Endodermal cell (in vitro differentiated cells): ENCODE data around the gene SCD. TPM values are rescaled to one million over a fixed set of nuclear protein-coding genes. Genes with fewer than 3 reads are reported as not detected.

Source experiments
- DNase-seq: peaks from one replicate; pipeline ENCODE4 v3.0.0-alpha.2; 2017
- H3K27ac ChIP-seq: 2 replicates; pipeline ENCODE4 v1.5.1; 2013; ENCODE audit warnings: mild to moderate bottlenecking, low read depth, low read length, moderate library complexity
- H3K27me3 ChIP-seq: 2 replicates; pipeline ENCODE4 v1.6.1; 2013; ENCODE audit warnings: mild to moderate bottlenecking, low read length, moderate library complexity; ENCODE audit not compliant: insufficient read depth, control insufficient read depth, poor library complexity, severe bottlenecking
- H3K36me3 ChIP-seq: 2 replicates; pipeline ENCODE4 v1.7.0; 2013; ENCODE audit warnings: mild to moderate bottlenecking, low read length, moderate library complexity; ENCODE audit not compliant: control insufficient read depth, insufficient read depth
- H3K4me1 ChIP-seq: one replicate; pipeline ENCODE4 v1.7.0; 2013; ENCODE audit warnings: low read length; ENCODE audit not compliant: control insufficient read depth, insufficient read depth
- H3K4me3 ChIP-seq: 2 replicates; pipeline ENCODE4 v1.5.1; 2013; ENCODE audit warnings: mild to moderate bottlenecking, low read length, moderate library complexity
- H3K9ac ChIP-seq: 2 replicates; pipeline ENCODE4 v1.6.1; 2013; ENCODE audit warnings: mild to moderate bottlenecking, low read length, moderate library complexity; ENCODE audit not compliant: poor library complexity, severe bottlenecking; ENCODE audit errors: extremely low read depth
- H3K9me3 ChIP-seq: 2 replicates; pipeline ENCODE4 v1.6.1; 2013; ENCODE audit warnings: mild to moderate bottlenecking, low read length, moderate library complexity; ENCODE audit not compliant: control insufficient read depth
- H3K27ac Mint-ChIP-seq: 2 replicates; pipeline ENCODE4 v1.8.0; 2020; ENCODE audit warnings: mixed read lengths
- H3K27me3 Mint-ChIP-seq: 2 replicates; pipeline ENCODE4 v1.8.0; 2021; ENCODE audit warnings: mild to moderate bottlenecking, mixed read lengths; ENCODE audit not compliant: insufficient read depth
- H3K36me3 Mint-ChIP-seq: 2 replicates; pipeline ENCODE4 v1.8.0; 2020; ENCODE audit warnings: low read depth, mixed read lengths
- H3K4me1 Mint-ChIP-seq: 2 replicates; pipeline ENCODE4 v1.8.0; 2020; ENCODE audit warnings: mixed read lengths
- H3K4me3 Mint-ChIP-seq: 2 replicates; pipeline ENCODE4 v1.8.0; 2020; ENCODE audit warnings: mild to moderate bottlenecking, moderate library complexity, mixed read lengths
- H3K9me3 Mint-ChIP-seq: 2 replicates; pipeline ENCODE4 v1.8.0; 2020; ENCODE audit warnings: mild to moderate bottlenecking, mixed read lengths
- CTCF ChIP-seq: fragments of 200-600 bp; sonication (generic); conservative IDR thresholded peaks from 2 replicates; pipeline ENCODE4 v1.5.0; 2021; ENCODE audit warnings: antibody characterized with exemption, mild to moderate bottlenecking
- whole genome bisulfite sequencing, 2 experiments: methylation state at CpG; one replicate each; pipeline versions ENCODE4 v1.1.5 to v1.1.7; 2013; ENCODE audit warnings: missing lambda C conversion rate in 2 of 2, mixed read lengths in 1 of 2; ENCODE audit not compliant: insufficient coverage in 1 of 2, insufficient read length in 1 of 2; 5-methylcytosine and 5-hydroxymethylcytosine counted together
- total RNA-seq, 2 donors: library from RNA; stranded (reverse); fragmentation: NEBNext Ultra II Directional in 1 of 2; extraction: Animal tissue kit (Norgen Biotek cat#: 25700) in 1 of 2; gene quantifications; 2 replicates in 1 of 2; 3 replicates in 1 of 2; pipeline ENCODE4 v1.2.1, GENCODE V29; 2021

Gene SCD
- total RNA-seq, 2 donors from 2014 or later, result 369 to 442 TPM

- Histone ChIP-seq H3K27ac (peak overlapping the region; percentile 33), H3K36me3 (peaks cover 46% of the 10 kb centered on the region), H3K9me3 (no peaks in the 10 kb centered on the region), H3K4me3 (peak overlapping the region; percentile 96), H3K4me1 (peaks cover 18% of the 10 kb centered on the region), H3K27me3 (no peaks in the 10 kb centered on the region), H3K9ac (peak overlapping the region; percentile 82)
- Mint-ChIP-seq H3K4me1 (peaks cover 46% of the 10 kb centered on the region), H3K27me3 (no peaks in the 10 kb centered on the region), H3K27ac (peak overlapping the region; percentile 94), H3K36me3 (peaks cover 48% of the 10 kb centered on the region), H3K9me3 (no peaks in the 10 kb centered on the region), H3K4me3 (peak overlapping the region; percentile 100)
- WGBS, 2 experiments, result 0 to 1% methylated on average over 13 to 31 of the region's 32 CpGs
- no peak for DNase-seq
- no peak for TF ChIP-seq CTCF
Measured at GRCh38 chr10:100347568-100348195, 649 bp downstream of the SCD start.

- peaks cover 55% of the 10 kb centered on the region for H3K36me3 Mint-ChIP-seq
- H3K27me3 ChIP-seq, result no peaks in the 10 kb centered on the region
- peak overlapping the region; percentile 100 for H3K4me3 Mint-ChIP-seq
- H3K9me3 ChIP-seq, result no peaks in the 10 kb centered on the region
- whole genome bisulfite sequencing, 2 experiments, result 57 to 58% methylated on average over 2 to 3 of the region's 3 CpGs
- H3K9ac ChIP-seq, result peak overlapping the region; percentile 82
- DNase-seq, result no peak
- H3K27me3 Mint-ChIP-seq, result no peaks in the 10 kb centered on the region
- no peak for TF ChIP-seq CTCF
- peaks cover 18% of the 10 kb centered on the region for H3K4me1 ChIP-seq
- no peaks in the 10 kb centered on the region for H3K9me3 Mint-ChIP-seq
- peaks cover 46% of the 10 kb centered on the region for H3K4me1 Mint-ChIP-seq
- peak overlapping the region; percentile 96 for H3K4me3 ChIP-seq
- H3K27ac Mint-ChIP-seq, result peak overlapping the region; percentile 79
- no peak overlapping the region for H3K27ac ChIP-seq
- peaks cover 54% of the 10 kb centered on the region for H3K36me3 ChIP-seq
Measured at GRCh38 chr10:100348389-100348927, 1.4 kb downstream of the SCD start.

GRCh38 chr10:100349087-100349486, 2.1 kb downstream of the SCD start:
- Histone ChIP-seq H3K4me3 (peak overlapping the region; percentile 96), H3K9me3 (no peaks in the 10 kb centered on the region), H3K27ac (no peak overlapping the region), H3K9ac (no peak overlapping the region), H3K4me1 (peaks cover 18% of the 10 kb centered on the region), H3K27me3 (no peaks in the 10 kb centered on the region), H3K36me3 (peaks cover 60% of the 10 kb centered on the region)
- Mint-ChIP-seq H3K4me1 (peaks cover 46% of the 10 kb centered on the region), H3K9me3 (no peaks in the 10 kb centered on the region), H3K4me3 (peak overlapping the region; percentile 100), H3K36me3 (peaks cover 62% of the 10 kb centered on the region), H3K27me3 (no peaks in the 10 kb centered on the region), H3K27ac (no peak overlapping the region)
- no peak for TF ChIP-seq CTCF
- WGBS, 2 experiments, result 80 to 88% methylated on average over 2 to 5 of the region's 5 CpGs
- no peak for DNase-seq
